PC-9 (cell line): ENCODE results near the gene ISM1. TPM values are rescaled to one million over a fixed set of nuclear protein-coding genes. Genes with fewer than 3 reads are reported as not detected.

Experiments
- BruUV-seq: library from RNA; stranded (reverse); fragments of 400-500 nt; replicated peaks from 2 replicates; lab custom pipeline; 2021; lab: Mats Ljungman, UMichigan
- CTCF ChIA-PET: fragments of 300-600 bp; sonication (Branson Sonifier 250); formaldehyde crosslinking; loops from one replicate; lab custom pipeline; 2022; ENCODE audit warnings: antibody characterized with exemption; lab: Charles Lee
- POLR2A ChIA-PET: fragments of 300-600 bp; sonication (Branson Sonifier 250); formaldehyde crosslinking; loops from one replicate; lab custom pipeline; 2022; ENCODE audit warnings: antibody characterized with exemption; ENCODE audit not compliant: unreplicated experiment; lab: Charles Lee
- DNase-seq, 2 experiments: peaks; one replicate each; pipeline versions ENCODE4 v3.0.0 to v3.0.0-alpha.2; 2015 to 2022; ENCODE audit warnings: mixed read lengths in 1 of 2
- H2AFZ ChIP-seq: fragments of 200-600 bp; sonication (generic); 2 replicates; pipeline ENCODE4 v1.8.1; 2017; ENCODE audit warnings: antibody characterized with exemption
- H3F3A ChIP-seq: fragments of 200-600 bp; sonication (generic); 2 replicates; pipeline ENCODE4 v1.8.1; 2017; ENCODE audit warnings: antibody characterized with exemption, mild to moderate bottlenecking, low read depth; ENCODE audit not compliant: insufficient read depth
- H3K27ac ChIP-seq: fragments of 200-600 bp; sonication (generic); 2 replicates; pipeline ENCODE4 v1.6.1; 2016; ENCODE audit warnings: mixed run types
- H3K27me3 ChIP-seq: fragments of 200-600 bp; sonication (generic); 2 replicates; pipeline ENCODE4 v1.6.1; 2016; ENCODE audit warnings: low read depth, mixed run types; ENCODE audit not compliant: insufficient read depth
- H3K36me3 ChIP-seq: fragments of 200-600 bp; sonication (generic); 2 replicates; pipeline ENCODE4 v1.6.1; 2016; ENCODE audit warnings: low read depth, mixed run types
- H3K4me1 ChIP-seq: fragments of 200-600 bp; sonication (generic); replicated peaks from 2 replicates; pipeline ENCODE4 v1.6.1; 2016; ENCODE audit warnings: mixed run types; ENCODE audit not compliant: insufficient read depth
- H3K4me2 ChIP-seq: fragments of 200-600 bp; sonication (generic); 2 replicates; pipeline ENCODE4 v1.6.1; 2017; ENCODE audit warnings: mixed run types
- H3K4me3 ChIP-seq: fragments of 200-600 bp; sonication (generic); 2 replicates; pipeline ENCODE4 v1.6.1; 2016; ENCODE audit warnings: mixed run types
- H3K79me2 ChIP-seq: fragments of 200-600 bp; sonication (generic); 2 replicates; pipeline ENCODE4 v1.6.1; 2017; ENCODE audit warnings: low read depth, mixed run types
- H3K9me2 ChIP-seq: fragments of 200-600 bp; sonication (generic); 2 replicates; pipeline ENCODE4 v1.8.1; 2017; ENCODE audit warnings: mild to moderate bottlenecking; ENCODE audit not compliant: insufficient read depth
- H3K9me3 ChIP-seq: fragments of 200-600 bp; sonication (generic); 2 replicates; pipeline ENCODE4 v1.8.1; 2016; ENCODE audit warnings: low read depth; ENCODE audit not compliant: insufficient read depth
- H4K20me1 ChIP-seq: fragments of 200-600 bp; sonication (generic); 2 replicates; pipeline ENCODE4 v1.8.1; 2017; ENCODE audit not compliant: insufficient read depth
- EZH2 ChIP-seq: fragments of 200-600 bp; sonication (generic); IDR thresholded peaks from 2 replicates; pipeline ENCODE4 v1.8.0; 2017; ENCODE audit warnings: antibody characterized with exemption, low read depth
- intact Hi-C: fragments of 100-400 bp; cut with micrococcal nuclease; formaldehyde crosslinking; loops from one replicate; pipeline ENCODE4 v1.10.0; 2022; ENCODE audit not compliant: unreplicated experiment
- total RNA-seq: library from RNA; stranded (reverse); gene quantifications from 2 replicates; pipeline ENCODE4 v1.2.3, GENCODE V29; 2021
- TF ChIP-seq, protein P1 (sequence below): fragments of 200-600 bp; sonication (generic); conservative IDR thresholded peaks from 2 replicates; pipeline ENCODE4 v1.6.1; 2017; ENCODE audit warnings: mixed run types, antibody characterized with exemption, mild to moderate bottlenecking, moderate library complexity

ISM1 gene
- total RNA-seq, 1 experiment from 2014 or later: not detected

GRCh38 chr20:13333793-13334192 lies 112.7 kb downstream of the ISM1 start:
- BruUV-seq: no TSS peak
- Histone ChIP-seq H3K4me2 (no peak overlapping the region), H3F3A (no peaks in the 10 kb centered on the region), H3K27me3 (no peaks in the 10 kb centered on the region), H3K36me3 (no peaks in the 10 kb centered on the region), H3K4me3 (no peak overlapping the region), H3K79me2 (no peaks in the 10 kb centered on the region), H3K27ac (no peak overlapping the region), H4K20me1 (no peaks in the 10 kb centered on the region), H2AFZ (no peak overlapping the region), H3K4me1 (peaks cover 8% of the 10 kb centered on the region; the same call in 1 of the 2 replicates), H3K9me2 (no peaks in the 10 kb centered on the region), H3K9me3 (0 out of 2 replicates have a peak, but pooled peaks cover 8% of the 10 kb centered on the region)
- ChIA-PET POLR2A (no interaction called here), CTCF (no interaction called here)
- no peak for TF ChIP-seq EZH2
- TF ChIP-seq, protein P1, sequence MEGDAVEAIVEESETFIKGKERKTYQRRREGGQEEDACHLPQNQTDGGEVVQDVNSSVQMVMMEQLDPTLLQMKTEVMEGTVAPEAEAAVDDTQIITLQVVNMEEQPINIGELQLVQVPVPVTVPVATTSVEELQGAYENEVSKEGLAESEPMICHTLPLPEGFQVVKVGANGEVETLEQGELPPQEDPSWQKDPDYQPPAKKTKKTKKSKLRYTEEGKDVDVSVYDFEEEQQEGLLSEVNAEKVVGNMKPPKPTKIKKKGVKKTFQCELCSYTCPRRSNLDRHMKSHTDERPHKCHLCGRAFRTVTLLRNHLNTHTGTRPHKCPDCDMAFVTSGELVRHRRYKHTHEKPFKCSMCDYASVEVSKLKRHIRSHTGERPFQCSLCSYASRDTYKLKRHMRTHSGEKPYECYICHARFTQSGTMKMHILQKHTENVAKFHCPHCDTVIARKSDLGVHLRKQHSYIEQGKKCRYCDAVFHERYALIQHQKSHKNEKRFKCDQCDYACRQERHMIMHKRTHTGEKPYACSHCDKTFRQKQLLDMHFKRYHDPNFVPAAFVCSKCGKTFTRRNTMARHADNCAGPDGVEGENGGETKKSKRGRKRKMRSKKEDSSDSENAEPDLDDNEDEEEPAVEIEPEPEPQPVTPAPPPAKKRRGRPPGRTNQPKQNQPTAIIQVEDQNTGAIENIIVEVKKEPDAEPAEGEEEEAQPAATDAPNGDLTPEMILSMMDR: no peak
- intact Hi-C loops: no loop called here
- no peak for DNase-seq

- no peak overlapping the region for H3K27ac ChIP-seq
- no peaks in the 10 kb centered on the region for H4K20me1 ChIP-seq
- ChIA-PET POLR2A (no interaction called here), CTCF (no interaction called here)
- H3K36me3 ChIP-seq: no peaks in the 10 kb centered on the region
- H3K79me2 ChIP-seq: no peaks in the 10 kb centered on the region
- H3K9me3 ChIP-seq: 0 out of 2 replicates have a peak, but pooled peaks cover 8% of the 10 kb centered on the region
- H3K27me3 ChIP-seq: no peaks in the 10 kb centered on the region
- H2AFZ ChIP-seq: no peak overlapping the region
- peaks cover 5% of the 10 kb centered on the region; the same call in 1 of the 2 replicates for H3K4me1 ChIP-seq
- H3K4me2 ChIP-seq: no peak overlapping the region
- peak in 1 of 2 experiments; percentile 21 for DNase-seq
- no peaks in the 10 kb centered on the region for H3F3A ChIP-seq
- TF ChIP-seq, protein P1: no peak
- TF ChIP-seq EZH2: no peak
- intact Hi-C loops: no loop called here
- no TSS peak for BruUV-seq
- no peak overlapping the region for H3K4me3 ChIP-seq
- no peaks in the 10 kb centered on the region for H3K9me2 ChIP-seq
Measured at GRCh38 chr20:13336308-13337089, 115.4 kb downstream of the ISM1 start.

GRCh38 chr20:13337090-13337784 lies 116.2 kb downstream of the ISM1 start:
- H3K9me2 ChIP-seq: no peaks in the 10 kb centered on the region
- no peaks in the 10 kb centered on the region for H3K27me3 ChIP-seq
- DNase-seq: no peak
- H3F3A ChIP-seq: no peaks in the 10 kb centered on the region
- no TSS peak for BruUV-seq
- H3K27ac ChIP-seq: no peak overlapping the region
- no peak overlapping the region for H2AFZ ChIP-seq
- no peak overlapping the region for H3K4me3 ChIP-seq
- TF ChIP-seq, protein P1: no peak
- H3K9me3 ChIP-seq: 0 out of 2 replicates have a peak, but pooled peaks cover 8% of the 10 kb centered on the region
- H3K4me2 ChIP-seq: no peak overlapping the region
- no peaks in the 10 kb centered on the region for H3K79me2 ChIP-seq
- H3K36me3 ChIP-seq: no peaks in the 10 kb centered on the region
- ChIA-PET CTCF (no interaction called here), POLR2A (no interaction called here)
- H3K4me1 ChIP-seq: no peaks in the 10 kb centered on the region
- no peaks in the 10 kb centered on the region for H4K20me1 ChIP-seq
- intact Hi-C loops: no loop called here
